GM13977 (cell line): Measurements from ENCODE around the gene ANKMY1.

Source experiments
- DNase-seq: peaks from one replicate; pipeline ENCODE4 v3.0.0; 2012; ENCODE audit warnings: low spot score
- in situ Hi-C: fragments of 300-500 bp; cut with MboI; formaldehyde crosslinking; loops from one replicate; pipeline ENCODE4 v1.12.0; 2022; ENCODE audit warnings: low sequenced_read_pairs, low pct_unique_long_range_greater_than_20kb, mixed read lengths, inconsistent platforms; ENCODE audit not compliant: unreplicated experiment
- TF ChIP-seq, protein P1 (sequence below): IDR thresholded peaks from 2 replicates; pipeline ENCODE4 v1.5.1; 2012; ENCODE audit warnings: mild to moderate bottlenecking, control low read depth; ENCODE audit not compliant: insufficient read depth; ENCODE audit errors: extremely low read depth, missing control alignments

Gene ANKMY1

DNA sequence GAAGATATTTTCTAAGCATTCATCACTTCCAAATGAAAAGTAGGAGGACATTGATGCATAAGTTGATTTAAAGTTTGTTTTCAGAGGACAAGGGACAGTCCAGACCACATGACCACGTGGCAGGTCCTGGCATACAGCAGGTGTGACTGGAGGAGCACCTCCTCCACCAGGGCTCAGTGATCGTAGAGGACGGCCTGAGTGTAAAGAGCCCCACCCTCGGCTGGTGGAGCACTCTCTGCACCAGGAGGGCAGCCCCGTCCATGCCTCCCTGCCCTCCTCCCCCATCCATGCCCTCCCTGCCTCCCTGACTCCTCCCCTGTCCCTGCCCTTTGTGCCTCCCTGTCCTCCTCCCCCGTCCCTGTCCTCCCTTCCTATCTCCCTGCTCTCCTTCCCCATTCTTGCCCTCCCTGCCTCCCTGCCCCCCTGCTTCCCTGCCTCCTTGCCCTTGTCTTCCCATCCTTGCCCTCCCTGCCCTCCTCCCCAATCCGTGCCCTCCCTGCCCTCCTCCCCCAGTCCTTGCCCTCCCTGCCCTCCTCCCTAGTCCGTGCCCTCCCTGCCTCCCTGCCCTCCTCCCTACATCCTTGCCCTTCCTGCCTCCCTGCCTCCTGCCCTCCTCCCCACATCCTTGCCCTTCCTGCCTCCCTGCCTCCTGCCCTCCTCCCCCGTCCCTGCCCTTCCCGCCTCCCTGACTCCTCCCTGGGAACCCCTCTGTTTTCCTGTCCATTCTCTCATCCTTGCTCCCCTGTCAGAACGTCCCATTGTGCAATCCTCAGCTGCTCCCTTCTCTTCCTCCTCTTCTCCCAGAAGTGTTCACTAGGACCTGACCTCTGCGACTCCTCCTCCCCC, 47.9 kb downstream of the ANKMY1 start:
- in situ Hi-C loops: loop anchor here (10.0 to 25.0 kb wide), 2 partner anchors 195 to 327 kb away; no protein-coding TSS in a partner anchor
- TF ChIP-seq, protein P1, sequence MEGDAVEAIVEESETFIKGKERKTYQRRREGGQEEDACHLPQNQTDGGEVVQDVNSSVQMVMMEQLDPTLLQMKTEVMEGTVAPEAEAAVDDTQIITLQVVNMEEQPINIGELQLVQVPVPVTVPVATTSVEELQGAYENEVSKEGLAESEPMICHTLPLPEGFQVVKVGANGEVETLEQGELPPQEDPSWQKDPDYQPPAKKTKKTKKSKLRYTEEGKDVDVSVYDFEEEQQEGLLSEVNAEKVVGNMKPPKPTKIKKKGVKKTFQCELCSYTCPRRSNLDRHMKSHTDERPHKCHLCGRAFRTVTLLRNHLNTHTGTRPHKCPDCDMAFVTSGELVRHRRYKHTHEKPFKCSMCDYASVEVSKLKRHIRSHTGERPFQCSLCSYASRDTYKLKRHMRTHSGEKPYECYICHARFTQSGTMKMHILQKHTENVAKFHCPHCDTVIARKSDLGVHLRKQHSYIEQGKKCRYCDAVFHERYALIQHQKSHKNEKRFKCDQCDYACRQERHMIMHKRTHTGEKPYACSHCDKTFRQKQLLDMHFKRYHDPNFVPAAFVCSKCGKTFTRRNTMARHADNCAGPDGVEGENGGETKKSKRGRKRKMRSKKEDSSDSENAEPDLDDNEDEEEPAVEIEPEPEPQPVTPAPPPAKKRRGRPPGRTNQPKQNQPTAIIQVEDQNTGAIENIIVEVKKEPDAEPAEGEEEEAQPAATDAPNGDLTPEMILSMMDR: no peak

DNA sequence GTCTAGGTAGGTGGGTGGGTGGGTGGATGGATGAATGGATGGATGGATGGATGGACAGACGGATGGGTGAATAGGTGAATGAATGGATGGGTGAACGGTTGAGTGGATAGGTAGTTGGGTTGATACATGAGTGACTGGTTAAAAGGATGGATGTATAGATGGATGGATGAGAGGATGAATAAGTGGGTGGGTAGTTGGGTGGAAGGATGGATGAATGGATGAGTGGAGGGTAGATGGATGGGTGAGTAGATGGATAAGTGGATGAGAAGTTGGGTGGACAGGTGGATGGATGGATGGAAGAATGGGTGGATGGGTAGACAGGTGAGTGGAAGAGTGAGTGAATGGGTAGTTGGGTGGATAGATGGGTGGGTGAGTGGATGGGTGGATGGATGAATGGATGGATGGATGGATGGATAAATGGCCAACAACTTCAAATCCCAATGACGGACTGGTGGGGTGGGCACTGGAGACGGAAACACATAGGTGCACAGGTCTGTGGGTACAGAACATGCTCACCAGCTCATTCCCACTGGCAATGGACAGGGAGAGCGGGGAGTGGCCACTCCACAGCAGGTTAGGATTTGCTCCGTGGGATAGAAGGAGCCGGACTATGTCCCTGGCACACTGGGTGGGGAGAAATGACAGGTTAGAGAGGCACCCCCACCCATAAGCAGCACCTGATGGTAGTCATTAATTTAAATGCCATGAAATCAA, 48.8 kb downstream of the ANKMY1 start:
- TF ChIP-seq, protein P1: no peak
- no peak for DNase-seq
- in situ Hi-C loops: loop anchor here (10.0 to 25.0 kb wide), 2 partner anchors 196 to 328 kb away; no protein-coding TSS in a partner anchor

More for the DNA sequence above, 47.9 kb downstream of the ANKMY1 start:
- no peak for DNase-seq

DNA sequence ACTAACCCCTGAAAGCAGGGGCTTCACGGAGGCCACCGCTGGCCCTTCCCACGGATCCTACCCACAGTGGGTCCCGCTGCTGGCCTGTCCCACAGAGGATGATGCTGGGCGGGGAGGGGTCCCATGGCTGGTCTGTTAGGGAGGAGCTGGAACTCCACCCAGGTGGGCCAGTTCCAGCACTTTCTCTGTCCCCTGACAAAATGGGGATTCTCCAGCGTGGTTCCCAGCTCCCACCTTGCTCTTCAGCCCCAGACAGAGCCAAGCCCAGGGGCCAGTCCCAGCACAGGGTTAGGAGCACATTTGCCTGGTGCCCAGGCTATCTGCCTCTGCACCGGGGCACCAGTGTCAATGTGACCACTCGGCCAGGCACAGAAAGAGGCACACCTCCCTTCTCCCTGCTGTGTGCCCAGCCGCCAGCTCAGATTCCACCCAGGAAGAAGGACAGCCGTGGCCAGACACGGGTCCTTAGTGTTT, 50.0 kb downstream of the ANKMY1 start:
- no peak for DNase-seq
- TF ChIP-seq, protein P1: no peak
- in situ Hi-C loops: loop anchor here (10.0 to 25.0 kb wide), 2 partner anchors 197 to 329 kb away; no protein-coding TSS in a partner anchor

DNA sequence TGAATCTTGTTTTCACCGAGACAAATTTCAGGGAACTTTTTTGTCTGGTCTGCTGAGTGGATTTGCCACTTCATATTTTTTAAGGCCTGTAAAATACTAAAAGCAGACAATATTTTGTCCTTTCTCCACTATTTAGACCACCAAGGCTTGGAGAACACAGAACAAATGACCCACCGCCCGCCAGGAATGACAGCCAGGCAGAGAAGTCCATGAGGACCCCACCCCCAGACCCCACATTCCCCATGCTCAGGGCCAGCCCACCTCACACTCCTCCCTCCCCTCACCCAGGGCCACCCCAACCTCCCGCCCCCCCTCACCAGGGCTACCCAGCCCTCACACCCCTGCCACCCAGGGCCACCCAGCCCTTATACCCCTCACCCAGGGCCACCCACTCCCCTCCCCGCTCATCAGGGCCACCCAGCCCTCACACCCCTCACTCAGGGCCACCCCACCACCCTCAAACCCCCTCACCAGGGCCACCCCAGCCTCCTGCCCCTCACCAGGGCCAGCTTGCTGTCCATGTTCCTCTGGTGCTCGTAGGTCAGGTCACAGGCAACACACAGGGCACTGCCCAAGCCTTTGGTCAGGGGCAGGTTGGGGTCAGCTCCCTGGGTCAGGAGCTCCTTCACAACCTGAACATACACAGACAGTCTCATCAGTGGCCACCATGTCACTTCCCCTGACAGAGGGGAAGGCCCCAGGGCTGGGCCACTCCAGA, 50.6 kb downstream of the ANKMY1 start:
- no peak for DNase-seq
- TF ChIP-seq, protein P1: no peak
- in situ Hi-C loops: loop anchor here (10.0 to 25.0 kb wide), 2 partner anchors 198 to 330 kb away; no protein-coding TSS in a partner anchor

DNA sequence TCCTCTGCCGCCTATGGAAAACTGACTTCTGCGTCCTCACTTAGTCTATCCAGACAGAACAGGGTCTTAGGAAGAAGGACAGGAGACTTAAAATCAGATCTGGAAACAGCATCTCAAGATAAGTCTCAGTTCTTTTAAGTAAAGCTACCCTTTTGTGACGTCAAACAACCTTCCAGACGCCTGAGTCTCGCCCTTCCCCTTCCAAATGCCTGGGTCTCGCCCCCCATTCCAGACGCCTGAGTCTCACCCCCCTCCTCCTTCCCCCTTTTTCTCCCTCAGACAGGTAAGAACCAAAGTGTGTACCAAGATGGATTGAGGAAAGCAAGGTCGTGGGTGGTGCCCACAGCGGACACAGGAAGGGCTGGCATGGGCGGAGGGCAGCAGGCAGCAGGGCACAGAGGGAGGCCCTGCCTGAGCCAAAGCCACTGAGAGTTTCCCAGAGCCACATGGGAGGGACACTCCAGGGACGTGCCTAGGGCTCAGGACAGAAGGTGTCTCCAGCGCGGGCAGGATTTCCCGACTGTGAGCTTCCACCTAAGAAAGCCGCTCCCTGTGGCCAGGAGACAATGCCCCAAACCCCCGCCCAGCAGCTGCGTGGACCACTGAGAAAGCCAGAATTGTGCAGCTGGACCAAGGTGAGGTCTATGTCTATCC, 51.3 kb downstream of the ANKMY1 start:
- TF ChIP-seq, protein P1: no peak
- DNase-seq: no peak
- in situ Hi-C loops: loop anchor here (10.0 to 25.0 kb wide), 2 partner anchors 198 to 331 kb away; no protein-coding TSS in a partner anchor
